Gastrocnemius medialis (tissue), 4 donors: ENCODE results near the gene TMF1.

Source experiments
- POLR2A ChIP-seq, 2 donors: fragments of 450-650 bp; IDR thresholded peaks; one replicate each; pipeline ENCODE4 v1.6.1; 2017; ENCODE audit warnings: antibody characterized with exemption in 2 of 2, mild to moderate bottlenecking in 2 of 2, moderate library complexity in 2 of 2
- TF ChIP-seq, protein P1 (sequence below), 5 experiments: fragments of 450-650 bp in 3 of 5; fragments of 200-600 bp in 2 of 5; sonication (generic) in 2 of 5; IDR thresholded peaks in 4 of 5; conservative IDR thresholded peaks in 1 of 5; 1 replicate in 4 of 5; 2 replicates in 1 of 5; pipeline ENCODE4 v1.5.1; 2016 to 2019; ENCODE audit warnings: antibody characterized with exemption in 5 of 5, mild to moderate bottlenecking in 3 of 5, moderate library complexity in 3 of 5

DNA sequence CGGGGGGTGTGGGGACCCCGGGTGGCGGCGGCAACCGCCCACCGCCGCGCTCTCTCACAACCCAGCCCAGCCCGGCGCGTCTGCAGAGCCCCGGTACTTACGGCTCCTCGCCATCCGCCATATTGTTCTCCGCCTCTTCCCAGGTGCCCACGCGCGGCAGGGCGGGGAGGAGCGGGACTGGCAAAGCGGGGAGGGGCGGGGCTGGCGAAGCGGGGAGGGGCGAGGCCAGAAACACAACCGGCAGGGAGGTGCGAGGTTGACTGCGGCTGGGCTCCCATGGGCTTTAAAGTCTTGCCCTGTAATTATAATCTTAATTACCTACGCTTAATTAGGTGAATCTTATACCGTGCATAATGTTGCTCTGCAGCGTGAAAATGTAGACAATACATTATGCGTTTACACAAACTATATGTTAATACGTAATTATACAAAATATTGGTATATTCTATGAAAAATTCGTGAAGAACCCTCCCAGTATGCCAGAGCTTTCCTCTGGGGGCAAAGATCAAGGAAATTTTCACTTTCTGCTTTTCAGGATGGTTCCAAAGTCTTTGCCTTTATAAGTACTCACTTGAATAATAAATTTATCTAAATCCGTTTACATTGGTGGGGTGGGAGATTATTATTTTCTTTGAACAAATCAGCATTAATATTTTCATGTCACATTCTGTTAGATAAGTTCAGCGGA, 28.2 kb upstream of the TMF1 start, which contains the start of gene UBA3:
- TF ChIP-seq, protein P1, sequence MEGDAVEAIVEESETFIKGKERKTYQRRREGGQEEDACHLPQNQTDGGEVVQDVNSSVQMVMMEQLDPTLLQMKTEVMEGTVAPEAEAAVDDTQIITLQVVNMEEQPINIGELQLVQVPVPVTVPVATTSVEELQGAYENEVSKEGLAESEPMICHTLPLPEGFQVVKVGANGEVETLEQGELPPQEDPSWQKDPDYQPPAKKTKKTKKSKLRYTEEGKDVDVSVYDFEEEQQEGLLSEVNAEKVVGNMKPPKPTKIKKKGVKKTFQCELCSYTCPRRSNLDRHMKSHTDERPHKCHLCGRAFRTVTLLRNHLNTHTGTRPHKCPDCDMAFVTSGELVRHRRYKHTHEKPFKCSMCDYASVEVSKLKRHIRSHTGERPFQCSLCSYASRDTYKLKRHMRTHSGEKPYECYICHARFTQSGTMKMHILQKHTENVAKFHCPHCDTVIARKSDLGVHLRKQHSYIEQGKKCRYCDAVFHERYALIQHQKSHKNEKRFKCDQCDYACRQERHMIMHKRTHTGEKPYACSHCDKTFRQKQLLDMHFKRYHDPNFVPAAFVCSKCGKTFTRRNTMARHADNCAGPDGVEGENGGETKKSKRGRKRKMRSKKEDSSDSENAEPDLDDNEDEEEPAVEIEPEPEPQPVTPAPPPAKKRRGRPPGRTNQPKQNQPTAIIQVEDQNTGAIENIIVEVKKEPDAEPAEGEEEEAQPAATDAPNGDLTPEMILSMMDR (IDR thresholded peaks at IDR 0.05 in 4 of 5, conservative IDR thresholded peaks at IDR 0.05 in 1 of 5) = no peak
- TF ChIP-seq POLR2A (IDR thresholded peaks at IDR 0.05) = peak in 1 of 2 donors; percentile 25
